ENCODE results near the gene RNASE1.
"Not testable (repeated sequence)": the region's sequence is repeated elsewhere in the genome, so short reads cannot be mapped to it uniquely, and the experiment has no call there.

RNASE1 gene

DNA sequence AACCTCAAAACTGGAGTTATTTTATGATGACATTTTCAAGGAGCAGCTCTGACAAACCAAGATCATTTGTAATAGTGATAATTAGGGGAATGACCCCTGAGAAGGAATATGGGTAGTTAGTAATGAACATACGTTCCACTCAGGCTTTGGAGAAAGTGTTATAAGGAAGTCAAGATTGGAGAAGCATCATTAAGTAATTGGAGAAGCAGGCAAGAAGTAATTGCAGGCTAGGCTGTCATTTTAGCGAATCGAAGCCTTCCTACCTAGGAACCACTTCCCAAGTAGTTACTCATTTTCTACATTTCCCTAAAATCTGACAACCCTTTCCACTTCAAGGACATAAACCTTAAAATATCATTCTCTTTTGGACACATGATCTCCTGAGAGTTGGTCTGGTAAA, 33.2 kb downstream of the RNASE1 start:
- no peak for DNase-seq

DNA sequence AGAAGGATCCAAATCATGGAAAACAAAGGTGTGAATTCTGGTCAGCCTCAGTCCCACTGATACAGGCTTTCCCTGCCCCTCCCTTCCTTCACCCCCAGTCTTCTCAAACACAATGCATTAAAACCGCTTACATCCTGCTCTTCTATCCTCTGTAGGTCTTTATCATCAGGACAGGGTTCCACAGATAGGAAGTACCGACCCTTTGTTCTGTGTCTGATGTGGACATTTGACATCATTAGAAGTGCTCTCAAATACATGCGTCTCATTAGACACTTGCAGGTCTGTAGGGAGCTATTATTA, 34.1 kb downstream of the RNASE1 start:
- no peak for DNase-seq

DNA sequence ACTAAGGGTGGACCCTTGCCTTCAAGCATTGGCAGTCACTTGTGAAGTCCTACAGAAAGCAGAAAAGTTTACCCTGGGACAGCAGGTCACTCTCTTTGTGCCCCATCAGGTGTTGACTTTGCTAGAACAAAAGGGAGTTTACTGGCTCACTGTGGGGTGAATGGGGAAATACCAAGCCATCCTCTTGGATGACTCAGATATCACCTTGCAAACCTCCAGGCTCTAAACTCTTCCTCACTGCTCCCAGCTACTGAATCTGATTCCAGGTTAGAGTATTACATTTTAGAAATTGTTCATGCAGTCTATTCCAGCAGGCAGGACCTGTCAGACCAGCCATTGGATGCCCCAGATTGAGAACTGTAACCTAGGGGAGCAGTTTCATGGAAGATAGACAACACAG, 41.7 kb downstream of the RNASE1 start:
- no peak for DNase-seq

DNA sequence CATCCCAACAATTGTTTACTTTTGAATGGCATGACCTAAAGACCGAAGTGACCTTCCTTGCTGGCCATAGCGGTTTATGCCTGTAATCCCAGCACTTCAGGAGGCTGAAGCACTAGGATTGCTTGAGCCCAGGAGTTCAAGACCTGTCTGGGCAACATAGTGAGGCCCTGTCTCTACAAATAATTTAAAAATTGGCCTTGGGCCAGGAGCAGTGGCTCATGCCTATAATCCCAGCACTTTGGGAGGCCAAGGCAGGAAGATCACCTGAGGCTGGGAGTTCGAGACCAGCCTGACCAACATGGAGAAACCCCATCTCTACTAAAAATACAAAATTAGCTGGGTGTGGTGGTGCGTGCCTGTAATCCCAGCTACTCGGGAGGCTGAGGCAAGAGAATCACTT, 43.2 kb downstream of the RNASE1 start:
- DNase-seq: not testable (repeated sequence)

DNA sequence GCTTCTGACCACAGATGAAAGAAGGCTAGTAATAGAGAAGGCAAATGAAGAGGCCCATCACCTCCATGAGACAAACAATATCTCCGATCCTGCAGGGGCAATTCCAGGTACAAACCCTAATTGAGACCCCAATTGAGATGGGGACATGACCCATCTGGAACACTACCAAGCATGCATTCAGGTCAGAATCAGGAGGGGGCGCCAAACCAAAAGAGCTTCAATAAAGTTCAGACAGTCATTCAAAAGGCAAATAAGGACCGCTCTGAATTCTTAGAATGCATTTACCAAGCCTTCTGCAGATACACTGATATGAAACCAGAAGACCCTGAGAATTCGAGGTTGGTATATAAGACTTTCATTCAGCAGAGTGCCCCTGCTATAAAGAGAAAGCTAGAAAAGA, 44.7 kb downstream of the RNASE1 start:
- no peak for DNase-seq

DNA sequence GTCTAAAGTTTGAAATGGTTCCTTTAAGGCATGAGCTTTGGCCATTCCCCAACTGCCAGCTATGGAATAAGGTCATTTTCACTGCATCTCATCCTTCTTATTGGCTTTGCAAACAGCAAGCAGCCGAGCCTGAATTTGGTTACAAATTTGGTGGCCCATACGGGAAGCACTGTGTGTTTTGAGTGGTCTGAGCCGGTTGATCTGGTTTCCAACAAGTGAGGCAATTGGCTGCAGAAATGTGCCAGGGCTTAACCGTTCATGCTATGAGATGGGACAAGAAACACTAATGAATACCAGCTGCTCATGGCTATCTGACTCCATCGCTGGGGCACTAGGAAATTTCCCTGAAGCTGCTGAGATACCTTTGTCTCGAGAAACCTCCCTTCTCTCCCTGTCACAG, 47.6 kb downstream of the RNASE1 start:
- DNase-seq: no peak

DNA sequence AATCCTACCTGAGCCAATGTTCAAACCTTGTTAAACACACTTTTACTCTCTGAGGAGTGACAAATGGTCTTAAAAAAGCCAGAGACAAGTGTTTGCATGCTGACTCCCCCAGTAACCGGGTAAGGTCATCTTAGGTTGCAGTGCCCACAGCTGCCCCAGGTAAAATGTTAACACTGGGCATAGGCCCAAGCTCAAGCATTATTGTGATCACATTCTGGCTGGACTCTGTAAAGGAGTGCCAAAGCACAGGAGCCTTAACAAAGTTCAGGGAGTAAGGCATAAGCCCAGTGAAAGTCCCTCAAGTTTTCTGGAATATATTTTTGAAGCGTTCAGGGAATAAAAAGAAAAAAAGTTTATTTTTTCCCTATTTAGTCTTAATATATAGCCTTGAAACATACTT, 48.3 kb downstream of the RNASE1 start:
- no peak for DNase-seq

DNA sequence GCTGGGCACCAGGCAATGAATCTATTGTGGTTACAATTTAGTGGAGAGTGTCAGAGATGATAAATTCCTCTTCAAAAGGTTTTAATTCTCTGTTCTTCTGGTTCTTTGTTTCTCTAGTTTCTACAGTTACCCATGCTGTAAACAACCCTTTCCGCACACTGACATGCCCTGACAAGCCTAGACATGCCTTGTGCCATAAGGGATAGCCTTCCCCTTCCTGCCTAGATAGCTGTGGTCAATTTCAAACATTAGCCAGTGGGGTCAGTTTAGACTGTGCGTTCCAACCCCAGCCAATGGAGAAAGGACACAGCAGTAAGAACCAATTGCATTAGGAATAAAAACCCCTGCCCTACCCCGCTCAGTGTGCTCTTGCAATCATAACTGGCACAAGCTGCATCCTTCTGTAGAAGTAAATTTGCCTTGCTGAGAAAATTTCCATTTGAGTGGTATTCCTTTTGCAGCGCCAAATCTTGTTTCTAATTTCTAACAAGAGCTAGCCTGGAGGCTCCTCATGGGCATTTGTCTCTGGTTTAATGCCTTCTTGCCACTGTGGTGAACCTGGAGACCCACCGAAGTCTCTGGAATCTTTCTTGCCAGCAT, 50.6 kb downstream of the RNASE1 start:
- no peak for DNase-seq

Measured in NCI-H2171 (cell line).